Astrocyte of the cerebellum (primary cell): ENCODE results near the gene C7.
"Not testable (repeated sequence)": the region's sequence is repeated elsewhere in the genome, so short reads cannot be mapped to it uniquely, and the experiment has no call there.

Experiments
- DNase-seq: peaks from one replicate; pipeline ENCODE4 v3.0.0-alpha.2; 2011; ENCODE audit warnings: low read depth
- H3K4me3 ChIP-seq: 2 replicates; pipeline ENCODE4 v1.5.1; 2011; ENCODE audit warnings: mild to moderate bottlenecking, low read depth, low read length, moderate library complexity
- CTCF ChIP-seq: IDR thresholded peaks from 2 replicates; pipeline ENCODE4 v1.5.1; 2012; ENCODE audit warnings: low read length, low read depth, moderate library complexity, mild to moderate bottlenecking; ENCODE audit errors: missing control alignments
- in situ Hi-C: cut with HindIII; loops from 2 replicates; pipeline ENCODE4 v1.10.0; 2017; ENCODE audit warnings: low sequenced_read_pairs

The C7 gene

GRCh38 chr5:40875958-40876357 is 33.3 kb upstream of the C7 start:
- no peak overlapping the region for H3K4me3 ChIP-seq
- TF ChIP-seq CTCF = no peak
- in situ Hi-C loops = no loop called here
- no peak for DNase-seq

- TF ChIP-seq CTCF = no peak
- no peak overlapping the region for H3K4me3 ChIP-seq
- no peak for DNase-seq
- in situ Hi-C loops = no loop called here
These were observed 31.8 kb upstream of the C7 start for GRCh38 chr5:40877371-40877988.

DNA sequence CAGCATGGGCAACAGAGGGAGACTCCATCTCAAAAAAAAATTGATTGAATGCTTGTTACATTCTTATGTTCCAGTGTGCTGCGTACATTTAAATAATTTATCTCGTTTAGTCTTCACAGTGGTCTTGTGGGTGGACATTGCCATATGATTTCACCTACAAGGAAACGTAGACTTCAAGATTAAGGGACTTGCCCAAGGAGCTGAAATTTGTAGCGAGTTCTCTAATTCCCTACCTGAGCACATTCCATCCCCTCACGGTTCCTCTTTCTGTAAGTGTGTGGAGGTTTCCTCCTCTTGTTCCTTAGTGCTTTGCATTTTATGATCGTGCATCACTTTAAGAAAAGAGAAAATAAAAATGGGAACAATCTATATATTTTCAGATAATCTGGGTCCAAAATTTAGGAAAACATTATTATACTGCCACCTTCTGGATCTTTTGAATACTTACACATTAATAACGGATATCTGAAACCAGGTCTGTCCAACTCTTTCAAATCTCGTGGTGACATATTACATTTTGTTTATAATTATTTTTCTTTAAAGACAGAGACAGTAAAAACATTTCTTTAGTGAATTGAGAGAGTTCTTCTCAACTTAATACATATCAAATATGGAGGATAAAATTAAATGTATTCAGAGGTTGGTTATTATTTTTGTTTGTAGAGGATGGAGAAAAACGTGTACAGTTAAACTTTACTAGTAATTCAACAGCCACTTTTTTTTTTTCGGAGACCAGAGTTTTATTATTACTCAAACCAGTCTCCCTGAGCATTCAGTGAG is 29.9 kb upstream of the C7 start:
- no peak overlapping the region for H3K4me3 ChIP-seq

DNA sequence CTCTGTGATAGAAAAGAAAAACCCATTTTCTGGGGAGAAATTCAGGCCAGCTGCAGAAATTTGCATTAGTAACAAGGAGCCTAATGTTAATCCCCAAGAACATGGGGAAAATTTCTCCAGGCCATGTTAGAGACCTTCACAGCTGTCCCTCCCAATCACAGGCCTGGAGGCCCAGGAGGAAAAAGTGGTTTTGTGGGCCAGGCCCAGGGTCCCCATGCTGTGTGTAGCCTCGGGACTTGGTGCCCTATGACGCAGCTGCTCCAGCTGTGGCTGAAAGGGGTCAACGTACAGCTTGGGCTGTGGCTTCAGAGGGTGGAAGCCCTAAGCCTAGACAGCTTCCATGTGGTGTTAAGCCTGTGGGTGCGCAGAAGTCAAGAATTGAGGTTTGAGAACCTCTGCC is 27.0 kb upstream of the C7 start:
- DNase-seq = no peak
- TF ChIP-seq CTCF = no peak
- in situ Hi-C loops = no loop called here
- H3K4me3 ChIP-seq = no peak overlapping the region

More for the DNA sequence above, 29.9 kb upstream of the C7 start:
- no peak for TF ChIP-seq CTCF
- peak; percentile 8 for DNase-seq
- in situ Hi-C loops = no loop called here

GRCh38 chr5:40883051-40883450 is 26.2 kb upstream of the C7 start:
- H3K4me3 ChIP-seq, in situ Hi-C loops, DNase-seq: not testable (repeated sequence)

DNA sequence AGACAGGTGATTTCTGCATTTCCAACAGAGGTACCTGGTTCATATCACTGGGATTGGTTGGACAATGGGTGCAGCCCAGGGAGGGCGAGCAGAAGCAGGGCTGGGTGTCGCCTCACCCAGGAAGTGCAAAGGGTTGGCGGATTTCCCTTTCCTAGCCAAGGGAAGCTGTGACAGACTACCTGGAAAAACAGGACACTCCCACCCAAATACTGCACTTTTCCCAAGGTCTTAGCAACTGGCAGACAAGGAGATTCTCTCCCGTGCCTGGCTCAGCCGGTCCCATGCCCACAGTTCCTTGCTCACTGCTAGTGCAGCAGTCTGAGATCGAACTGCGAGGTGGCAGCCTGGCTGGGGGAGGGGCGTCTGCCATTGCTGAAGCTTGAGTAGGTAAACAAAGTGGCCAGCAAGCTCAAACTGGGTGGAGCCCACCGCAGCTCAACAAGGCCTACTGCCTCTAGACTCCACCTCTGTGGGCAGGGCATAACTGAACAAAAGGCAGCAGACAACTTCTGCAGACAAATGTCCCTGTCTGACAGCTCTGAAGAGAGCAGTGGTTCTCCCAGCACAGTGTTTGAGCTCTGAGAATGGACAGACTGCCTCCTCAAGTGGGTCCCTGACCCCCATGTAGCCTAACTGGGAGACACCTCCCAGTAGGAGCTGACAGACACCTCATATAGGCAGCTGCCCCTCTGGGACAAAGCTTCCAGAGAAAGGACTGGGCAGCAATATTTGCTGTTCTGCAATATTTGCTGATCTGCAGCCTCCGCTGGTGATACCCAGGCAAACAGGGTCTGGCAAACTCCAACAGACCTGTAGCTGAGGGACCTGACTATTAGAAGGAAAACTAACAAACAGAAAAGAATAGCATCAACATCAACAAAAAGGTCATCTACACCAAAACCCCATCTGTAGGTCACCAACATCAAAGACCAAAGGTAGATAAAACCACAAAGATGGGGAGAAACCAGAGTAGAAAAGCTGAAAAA is 13.6 kb upstream of the C7 start:
- H3K4me3 ChIP-seq, in situ Hi-C loops, DNase-seq: not testable (repeated sequence)

GRCh38 chr5:40904205-40904993 is 4.9 kb upstream of the C7 start:
- peak; percentile 82 for DNase-seq
- no peak overlapping the region for H3K4me3 ChIP-seq
- in situ Hi-C loops = loop anchor here (25.0 kb wide), 1 partner anchor 933 kb away; no protein-coding TSS in a partner anchor
- TF ChIP-seq CTCF = peak; percentile 100
